HEK293 (cell line): Measurements from ENCODE around the gene SFT2D3.

Experiments used
- CTCF ChIP-seq: fragments of 450-650 bp; formaldehyde crosslinking; IDR thresholded peaks from 2 replicates; pipeline ENCODE4 v1.5.1; 2016; ENCODE audit warnings: missing biosample characterization, missing genetic modification characterization
- MYNN ChIP-seq: fragments of 450-650 bp; formaldehyde crosslinking; IDR thresholded peaks from 2 replicates; pipeline ENCODE4 v1.5.1; 2016; ENCODE audit warnings: missing biosample characterization, missing genetic modification characterization, borderline replicate concordance
- TCF7L2 ChIP-seq: IDR thresholded peaks from 2 replicates; pipeline ENCODE4 v1.6.1; 2011; ENCODE audit warnings: low read depth, mild to moderate bottlenecking, inconsistent platforms, low read length, moderate library complexity, borderline replicate concordance
- WT1 ChIP-seq: fragments of 450-650 bp; formaldehyde crosslinking; IDR thresholded peaks from 2 replicates; pipeline ENCODE4 v1.5.1; 2016; ENCODE audit warnings: missing biosample characterization, missing genetic modification characterization
- YY1 ChIP-seq: fragments of 450-650 bp; formaldehyde crosslinking; IDR thresholded peaks from 2 replicates; pipeline ENCODE4 v1.5.1; 2018; ENCODE audit warnings: missing biosample characterization, missing genetic modification characterization
- ZNF223 ChIP-seq: fragments of 450-650 bp; formaldehyde crosslinking; IDR thresholded peaks from 2 replicates; pipeline ENCODE4 v1.5.1; 2016; ENCODE audit warnings: missing biosample characterization, missing genetic modification characterization
- ZNF239 ChIP-seq: fragments of 450-650 bp; formaldehyde crosslinking; IDR thresholded peaks from 2 replicates; pipeline ENCODE4 v1.5.1; 2016; ENCODE audit warnings: missing biosample characterization, missing genetic modification characterization
- ZNF24 ChIP-seq: fragments of 450-650 bp; formaldehyde crosslinking; IDR thresholded peaks from 2 replicates; pipeline ENCODE4 v1.5.1; 2016; ENCODE audit warnings: missing biosample characterization, missing genetic modification characterization
- ZNF501 ChIP-seq: fragments of 450-650 bp; formaldehyde crosslinking; IDR thresholded peaks from 2 replicates; pipeline ENCODE4 v1.5.1; 2016; ENCODE audit warnings: missing biosample characterization, missing genetic modification characterization
- ZNF529 ChIP-seq: fragments of 450-650 bp; formaldehyde crosslinking; IDR thresholded peaks from 2 replicates; pipeline ENCODE4 v1.5.1; 2017; ENCODE audit warnings: missing genetic modification characterization, missing biosample characterization; ENCODE audit not compliant: insufficient replicate concordance
- ZNF660 ChIP-seq: fragments of 450-650 bp; IDR thresholded peaks from 2 replicates; pipeline ENCODE4 v1.5.1; 2018; ENCODE audit warnings: missing biosample characterization, mild to moderate bottlenecking, missing genetic modification characterization
- TF ChIP-seq, protein P1 (sequence below): fragments of 450-650 bp; formaldehyde crosslinking; IDR thresholded peaks from 2 replicates; pipeline ENCODE4 v1.5.1; 2016; ENCODE audit warnings: missing biosample characterization, missing genetic modification characterization

DNA sequence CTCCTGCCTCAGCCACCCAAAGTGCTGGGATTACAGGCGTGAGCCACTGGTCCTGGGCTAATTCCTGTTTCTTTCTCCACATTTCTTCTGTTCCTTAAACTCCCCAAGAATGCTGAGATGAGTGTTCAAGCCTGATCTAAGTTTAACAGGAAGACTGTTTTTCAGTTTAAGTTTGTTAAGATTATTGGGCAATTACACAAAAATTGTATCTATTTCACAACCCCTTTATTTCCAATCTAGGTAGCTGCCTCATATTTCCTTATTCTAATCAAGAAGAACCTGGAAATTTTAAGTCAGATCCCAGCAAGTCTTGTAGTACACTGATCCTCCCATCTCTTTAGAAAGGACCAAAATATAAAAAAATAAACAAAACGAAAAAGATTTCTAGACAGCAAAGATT lies 11.7 kb downstream of the SFT2D3 start:
- no peak for TF ChIP-seq ZNF660 (tag by site-specific recombination)
- no peak for TF ChIP-seq CTCF (tag by site-specific recombination)
- no peak for TF ChIP-seq ZNF223 (tag by site-specific recombination)
- no peak for TF ChIP-seq MYNN (tag by site-specific recombination)
- no peak for TF ChIP-seq ZNF239 (tag by site-specific recombination)
- TF ChIP-seq ZNF529 (tag by site-specific recombination), result no peak
- no peak for TF ChIP-seq YY1 (tag by site-specific recombination)
- TF ChIP-seq ZNF24 (tag by site-specific recombination), result no peak
- TF ChIP-seq TCF7L2, result no peak
- no peak for TF ChIP-seq WT1 (tag by site-specific recombination)
- TF ChIP-seq, protein P1, sequence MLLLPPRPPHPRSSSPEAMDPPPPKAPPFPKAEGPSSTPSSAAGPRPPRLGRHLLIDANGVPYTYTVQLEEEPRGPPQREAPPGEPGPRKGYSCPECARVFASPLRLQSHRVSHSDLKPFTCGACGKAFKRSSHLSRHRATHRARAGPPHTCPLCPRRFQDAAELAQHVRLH (tag by site-specific recombination), result no peak
- no peak for TF ChIP-seq ZNF501 (tag by site-specific recombination)
